SIG-M5 (cell line): Measurements from ENCODE around the gene RPL15.

Experiments
- DNase-seq: peaks from one replicate; lab custom pipeline; 2025; lab: John Stamatoyannopoulos, UW

The RPL15 gene

DNA sequence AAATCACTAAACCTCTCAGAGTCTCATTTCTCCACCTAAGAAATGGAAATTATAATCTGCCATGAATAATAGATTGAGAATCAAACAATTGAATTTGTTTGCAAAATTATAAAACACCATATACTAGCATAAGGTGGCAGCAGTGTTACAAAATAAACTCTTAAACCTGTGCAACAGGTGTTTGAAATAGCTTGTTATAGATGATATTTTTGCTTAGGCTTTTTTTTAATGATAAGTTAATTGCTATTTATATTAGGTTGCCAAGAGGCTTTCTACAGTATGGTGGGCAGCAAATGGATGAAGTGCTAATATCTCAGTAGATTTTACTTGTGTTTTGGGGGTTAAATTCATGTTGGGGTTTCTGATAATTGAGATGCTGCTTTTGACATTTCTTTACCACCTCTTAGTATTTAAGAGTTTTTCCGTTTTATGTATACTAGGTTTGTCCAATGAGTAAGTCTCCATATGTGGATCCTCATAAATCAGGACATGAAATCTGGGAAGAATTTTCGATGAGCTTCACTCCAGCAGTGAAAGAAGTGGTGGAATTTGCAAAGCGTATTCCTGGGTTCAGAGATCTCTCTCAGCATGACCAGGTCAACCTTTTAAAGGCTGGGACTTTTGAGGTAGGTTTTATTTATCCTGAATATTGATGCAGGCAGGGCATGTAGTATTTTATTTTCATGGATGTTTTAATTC is 47.8 kb downstream of the RPL15 start:
- DNase-seq, result no peak

GRCh38 chr3:23966328-23966727 is 49.4 kb downstream of the RPL15 start:
- no peak for DNase-seq

DNA sequence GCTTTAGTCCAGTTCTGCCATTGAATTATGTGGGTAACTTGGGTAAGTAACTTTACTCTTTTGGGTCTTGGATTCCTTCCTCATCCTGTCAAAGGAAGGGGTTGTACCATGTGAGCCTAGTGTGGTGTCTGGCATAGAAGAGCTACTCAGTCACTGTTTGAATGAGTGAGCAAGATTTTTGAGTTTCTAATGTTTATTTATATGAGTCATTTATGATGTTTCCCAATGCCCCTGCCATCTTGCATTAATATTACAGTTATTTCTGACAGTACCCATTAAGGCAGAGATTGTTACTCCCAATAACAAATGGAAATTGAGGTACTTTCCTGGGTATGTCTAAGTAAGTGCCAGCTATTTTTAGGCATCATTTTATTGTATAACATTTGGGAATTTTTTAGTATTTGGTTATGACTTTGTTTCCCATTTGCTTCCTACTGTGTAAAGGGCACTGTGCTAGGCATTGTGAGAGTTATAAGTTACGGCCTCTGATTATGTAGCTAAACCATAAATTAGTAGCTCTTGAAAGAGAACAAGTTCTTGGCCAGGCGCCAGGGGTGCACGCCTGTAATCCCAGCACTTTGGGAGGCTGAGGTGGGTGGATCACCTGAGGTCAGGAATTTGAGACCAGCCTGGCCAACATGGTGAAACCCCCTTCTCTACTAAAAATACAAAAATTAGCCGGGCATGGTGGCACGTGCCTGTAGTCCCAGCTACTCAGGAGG is 51.7 kb downstream of the RPL15 start:
- no peak for DNase-seq

DNA sequence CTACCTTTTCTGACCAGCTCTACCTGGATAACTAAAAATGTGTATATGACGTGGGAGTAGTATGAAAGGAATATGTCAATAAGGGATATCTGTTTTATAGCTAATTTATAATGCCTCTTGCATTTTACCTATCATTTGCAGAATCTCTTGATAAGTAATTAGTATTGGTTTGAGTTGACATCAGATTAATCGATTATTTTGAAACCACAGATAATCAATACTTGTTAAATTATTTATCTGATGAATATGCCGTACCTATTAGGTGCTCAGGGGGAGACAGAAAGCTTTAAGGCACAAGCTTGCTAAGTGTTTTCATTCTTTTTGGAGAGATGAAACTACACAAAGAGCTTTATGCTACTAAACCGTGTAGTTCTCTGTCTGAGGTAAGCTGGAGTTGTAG is 52.5 kb downstream of the RPL15 start:
- no peak for DNase-seq
